Small intestine (tissue), 7 donors: ENCODE data around the gene LSM2. TPM values are rescaled to one million over a fixed set of nuclear protein-coding genes. Genes with fewer than 3 reads are reported as not detected.
"Not testable (repeated sequence)": the region's sequence is repeated elsewhere in the genome, so short reads cannot be mapped to it uniquely, and the experiment has no call there.

Experiments
- DNase-seq, 2 donors: peaks; one replicate each; pipeline versions ENCODE4 v3.0.0 to v3.0.0-alpha.2; 2013
- FAIRE-seq: peaks from 2 replicates; lab custom pipeline; 2012; peaks lifted over from hg19 to GRCh38; lab: Jason Lieb, UNC
- H3K27ac ChIP-seq, 3 donors: one replicate each; pipeline ENCODE4 v1.5.1; 2013; ENCODE audit warnings: low read length in 2 of 3, mild to moderate bottlenecking in 2 of 3, control low read depth in 1 of 3, inconsistent platforms in 1 of 3, low read depth in 1 of 3, moderate library complexity in 1 of 3
- H3K27me3 ChIP-seq, 3 donors: one replicate each; pipeline ENCODE4 v1.6.1; 2013; ENCODE audit warnings: low read length in 3 of 3, inconsistent platforms in 1 of 3; ENCODE audit not compliant: control insufficient read depth in 3 of 3, insufficient read depth in 3 of 3
- H3K36me3 ChIP-seq, 3 donors: one replicate each; pipeline ENCODE4 v1.6.1; 2013; ENCODE audit warnings: low read length in 3 of 3, inconsistent platforms in 1 of 3, low read depth in 1 of 3, mild to moderate bottlenecking in 1 of 3, moderate library complexity in 1 of 3; ENCODE audit not compliant: control insufficient read depth in 3 of 3, insufficient read depth in 2 of 3
- H3K4me1 ChIP-seq, 3 donors: one replicate each; pipeline ENCODE4 v1.6.1; 2013; ENCODE audit warnings: low read length in 2 of 3, inconsistent platforms in 1 of 3, low read depth in 1 of 3, mild to moderate bottlenecking in 1 of 3, moderate library complexity in 1 of 3; ENCODE audit not compliant: control insufficient read depth in 3 of 3, insufficient read depth in 2 of 3
- H3K4me3 ChIP-seq, 3 donors: one replicate each; pipeline ENCODE4 v1.5.1; 2013; ENCODE audit warnings: low read length in 3 of 3, control low read depth in 1 of 3, inconsistent platforms in 1 of 3, low read depth in 1 of 3, mild to moderate bottlenecking in 1 of 3, moderate library complexity in 1 of 3
- H3K9me3 ChIP-seq, 2 donors: one replicate each; pipeline ENCODE4 v1.6.1; 2013; ENCODE audit warnings: low read depth in 1 of 2, low read length in 1 of 2; ENCODE audit not compliant: control insufficient read depth in 2 of 2, insufficient read depth in 1 of 2
- WGBS, 3 donors: extraction: QIAGEN DNeasy Blood & Tissue Kit; methylation state at CpG; one replicate each; pipeline ENCODE4 v1.1.7; 2013; 5-methylcytosine and 5-hydroxymethylcytosine counted together
- polyA plus RNA-seq, 4 donors: library from polyadenylated mRNA; stranded (reverse) in 3 of 4; unstranded in 1 of 4; fragments of 200-250 nt in 3 of 4; fragments of 120-200 nt in 1 of 4; gene quantifications; one replicate each; pipeline versions ENCODE4 v1.2.1 to v1.2.3, GENCODE V29; 2013
- donor health status: healthy with polysubstance abuse.
- donor health status: control.
- donor health status: control.
- donor health status: Bipolar disorder and iron deficiency.
- donor health status: healthy.

Gene LSM2
- polyA plus RNA-seq, 4 donors: 27.3 to 90.2 (median 39.3) TPM

GRCh38 chr6:31842053-31842452, 35.3 kb upstream of the LSM2 start:
- H3K4me1 ChIP-seq: peaks cover 4 to 15% (median 5%) of the 10 kb centered on the region in 3 donors
- no peak overlapping the region for H3K27ac ChIP-seq
- no peak overlapping the region for H3K4me3 ChIP-seq
- WGBS, 3 donors: 46 to 70% (median 51%) methylated on average over 8 to 9 of the region's 9 CpGs
- no peaks in the 10 kb centered on the region for H3K9me3 ChIP-seq
- peaks cover 10 to 47% (median 17%) of the 10 kb centered on the region in 3 donors for H3K36me3 ChIP-seq
- H3K27me3 ChIP-seq: no peaks in the 10 kb centered on the region
- no peak for FAIRE-seq
- DNase-seq: no peak

GRCh38 chr6:31839779-31840126, 33.0 kb upstream of the LSM2 start:
- not testable (repeated sequence) for H3K9me3 ChIP-seq, H3K27me3 ChIP-seq, H3K4me3 ChIP-seq, H3K27ac ChIP-seq, FAIRE-seq, DNase-seq
- 81 to 86% (median 84%) methylated on average over 8 of the region's 8 CpGs for WGBS, 3 donors
- Histone ChIP-seq H3K36me3 (peaks cover 11 to 52% (median 17%) of the 10 kb centered on the region in 3 donors), H3K4me1 (peaks cover 4 to 24% (median 11%) of the 10 kb centered on the region in 3 donors)

- H3K36me3 ChIP-seq: peaks cover 11 to 52% (median 17%) of the 10 kb centered on the region in 3 donors
- H3K9me3 ChIP-seq: no peaks in the 10 kb centered on the region
- H3K4me1 ChIP-seq: peaks cover 4 to 27% (median 11%) of the 10 kb centered on the region in 3 donors
- H3K27me3 ChIP-seq: no peaks in the 10 kb centered on the region
- no peak overlapping the region for H3K4me3 ChIP-seq
- DNase-seq (no peak), FAIRE-seq (no peak)
- WGBS, 3 donors: 97 to 98% (median 97%) methylated on average over 3 of the region's 3 CpGs
- H3K27ac ChIP-seq: no peak overlapping the region
Measured at GRCh38 chr6:31838968-31839367, 32.2 kb upstream of the LSM2 start.

- Histone ChIP-seq H3K4me1 (peaks cover 4 to 28% (median 11%) of the 10 kb centered on the region in 3 donors), H3K36me3 (peaks cover 11 to 52% (median 15%) of the 10 kb centered on the region in 3 donors), H3K27ac (peak overlapping the region in 1 of 3 donors; percentile 80)
- not testable (repeated sequence) for H3K9me3 ChIP-seq, H3K27me3 ChIP-seq, H3K4me3 ChIP-seq, DNase-seq, FAIRE-seq
- WGBS, 3 donors: 69 to 79% (median 75%) methylated on average over 9 of the region's 9 CpGs
Measured at GRCh38 chr6:31838114-31838553, 31.4 kb upstream of the LSM2 start.

- DNase-seq (peak; percentile 64 to 75), FAIRE-seq (no peak)
- peak overlapping the region; percentile 24 to 88 (median 80) for H3K27ac ChIP-seq
- H3K4me1 ChIP-seq: peaks cover 4 to 33% (median 11%) of the 10 kb centered on the region in 3 donors
- no peaks in the 10 kb centered on the region for H3K9me3 ChIP-seq
- H3K4me3 ChIP-seq: peak overlapping the region in 2 of 3 donors; percentile 13 to 96
- H3K27me3 ChIP-seq: no peaks in the 10 kb centered on the region
- 7 to 23% (median 10%) methylated on average over 1 of the region's 1 CpG for WGBS, 3 donors
- H3K36me3 ChIP-seq: peaks cover 11 to 54% (median 15%) of the 10 kb centered on the region in 3 donors
Measured at GRCh38 chr6:31837369-31838113, 30.8 kb upstream of the LSM2 start.

GRCh38 chr6:31836474-31837368, 30.0 kb upstream of the LSM2 start:
- H3K36me3 ChIP-seq: peaks cover 11 to 51% (median 15%) of the 10 kb centered on the region in 3 donors
- no peak for FAIRE-seq
- DNase-seq: no peak
- 8 to 11% (median 8%) methylated on average over 12 of the region's 12 CpGs for WGBS, 3 donors
- H3K27ac ChIP-seq: peak overlapping the region; percentile 24 to 88 (median 80)
- H3K4me1 ChIP-seq: peaks cover 4 to 34% (median 11%) of the 10 kb centered on the region in 3 donors
- H3K4me3 ChIP-seq: peak overlapping the region; percentile 27 to 96 (median 81)
- no peaks in the 10 kb centered on the region for H3K9me3 ChIP-seq
- no peaks in the 10 kb centered on the region for H3K27me3 ChIP-seq

- Histone ChIP-seq H3K27me3 (no peaks in the 10 kb centered on the region), H3K27ac (peak overlapping the region; percentile 16 to 88 (median 80)), H3K9me3 (no peaks in the 10 kb centered on the region), H3K4me1 (peaks cover 4 to 38% (median 11%) of the 10 kb centered on the region in 3 donors), H3K4me3 (peak overlapping the region; percentile 27 to 96 (median 81)), H3K36me3 (peaks cover 11 to 49% (median 15%) of the 10 kb centered on the region in 3 donors)
- FAIRE-seq (no peak), DNase-seq (no peak)
- 2 to 8% (median 5%) methylated on average over 14 of the region's 14 CpGs for WGBS, 3 donors
Measured at GRCh38 chr6:31836047-31836473, 29.3 kb upstream of the LSM2 start.
